GM21528 (cell line): ENCODE data around the gene PDLIM4.

Source experiments
- ATAC-seq: cut with Tn5 transposase; IDR thresholded peaks from one replicate; pipeline ENCODE4 v1.9.1; 2021; ENCODE audit warnings: mild to moderate bottlenecking, moderate library complexity; ENCODE audit not compliant: unreplicated experiment, low FRiP score

Gene PDLIM4

GRCh38 chr5:132257131-132258101, at the start of gene PDLIM4:
Gene PDLIM4 (plus strand): TSS chr5:132257696. CDS start chr5:132257735, 39 bp downstream.
- no peak for ATAC-seq

GRCh38 chr5:132207778-132208177, 49.7 kb upstream of the PDLIM4 start:
- no peak for ATAC-seq

- ATAC-seq: no peak
Measured at GRCh38 chr5:132209131-132209530, 48.4 kb upstream of the PDLIM4 start.

DNA sequence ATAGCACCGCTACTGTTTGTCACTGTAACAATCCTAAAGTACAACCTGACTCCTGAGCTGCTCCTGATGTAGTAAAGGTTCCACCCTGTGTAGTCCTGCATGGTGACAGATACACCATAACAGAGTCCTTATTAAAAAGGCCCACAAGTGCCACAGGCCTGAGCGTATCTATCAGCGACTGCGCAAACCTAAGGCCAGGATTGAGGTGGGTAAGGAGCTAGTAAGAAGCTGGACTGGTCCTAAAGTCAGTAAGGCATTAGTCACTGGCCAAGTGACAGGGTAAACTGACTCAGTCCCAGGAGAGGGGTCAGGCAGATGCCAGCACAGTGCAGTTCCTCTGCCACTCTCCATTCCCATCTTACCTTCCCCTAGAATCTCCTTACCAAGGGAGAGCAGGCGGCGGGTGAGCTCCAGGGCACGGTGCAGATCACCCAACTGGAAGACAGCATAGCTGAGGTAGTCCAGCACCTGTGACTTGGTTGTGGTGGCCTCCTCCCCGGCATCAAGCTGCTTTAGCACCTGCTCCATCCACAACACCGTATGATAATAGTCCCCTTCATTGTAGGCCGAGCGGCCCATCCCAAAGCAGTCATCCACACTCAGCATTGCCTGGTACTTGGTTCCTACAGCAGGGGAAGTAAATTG, 47.5 kb upstream of the PDLIM4 start:
- no peak for ATAC-seq

- ATAC-seq: no peak
Measured at GRCh38 chr5:132210944-132211343, 46.6 kb upstream of the PDLIM4 start.

DNA sequence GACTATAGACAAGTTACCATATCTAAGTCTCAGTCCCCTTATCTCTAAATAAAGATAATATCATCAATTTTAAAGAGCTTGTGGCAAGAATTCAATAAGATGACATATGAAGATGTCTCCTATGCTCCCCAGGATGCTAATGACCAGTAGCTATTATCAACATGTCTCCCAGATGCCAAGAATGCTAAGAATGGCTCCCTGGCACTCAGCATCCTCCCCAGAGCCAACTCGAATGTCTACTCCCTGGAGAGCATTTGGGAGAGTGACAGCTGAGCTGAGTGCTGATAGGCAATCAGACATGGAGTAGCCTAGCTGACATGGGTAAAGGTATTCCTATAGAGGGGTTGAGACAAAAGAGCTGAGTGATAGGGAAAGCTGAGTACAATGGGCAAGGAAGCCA, 45.7 kb upstream of the PDLIM4 start:
- no peak for ATAC-seq

- no peak for ATAC-seq
Measured at GRCh38 chr5:132213666-132214065, 43.8 kb upstream of the PDLIM4 start.

DNA sequence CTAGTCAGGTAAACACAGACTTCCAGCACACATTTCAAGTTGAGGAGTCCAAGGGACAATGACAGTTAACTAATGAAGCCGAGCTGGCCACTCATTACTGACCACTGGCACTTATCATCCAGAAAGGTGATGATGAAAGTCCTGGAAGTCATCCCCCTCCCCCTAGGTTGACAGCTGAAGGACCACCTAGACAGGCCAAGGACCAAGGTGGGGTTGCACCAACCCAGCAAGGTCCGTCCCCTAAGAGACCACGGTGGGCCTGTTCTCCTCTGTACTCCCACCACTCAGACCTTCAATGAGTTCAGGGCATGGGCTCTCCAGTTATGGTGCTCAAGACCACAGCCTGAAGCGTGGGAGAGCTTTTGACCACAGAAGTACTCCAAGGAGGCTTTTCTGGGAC, 43.0 kb upstream of the PDLIM4 start:
- no peak for ATAC-seq

DNA sequence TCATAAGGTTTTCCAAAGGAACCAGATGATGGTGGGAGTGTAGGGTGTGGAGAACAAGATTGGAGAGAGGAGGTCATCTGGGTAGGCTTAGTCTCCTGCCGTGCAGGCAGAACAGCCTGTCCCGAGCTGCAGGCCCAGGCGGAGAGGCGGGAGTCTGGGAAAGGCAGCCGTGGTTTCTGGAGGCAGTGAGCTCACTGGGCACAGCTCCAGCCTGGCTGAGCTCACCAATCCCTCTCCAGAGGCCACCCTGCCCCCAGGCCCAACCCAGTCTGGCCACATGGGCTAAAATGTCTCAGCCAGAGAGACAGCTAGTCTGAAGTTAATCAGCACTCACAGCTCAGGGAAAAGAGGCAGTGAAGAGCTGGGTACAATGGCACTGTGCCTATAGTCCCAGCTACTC, 42.2 kb upstream of the PDLIM4 start:
- no peak for ATAC-seq

GRCh38 chr5:132218321-132218720, 39.2 kb upstream of the PDLIM4 start:
- no peak for ATAC-seq

- ATAC-seq: no peak
Measured at GRCh38 chr5:132219289-132219970, 38.1 kb upstream of the PDLIM4 start.

DNA sequence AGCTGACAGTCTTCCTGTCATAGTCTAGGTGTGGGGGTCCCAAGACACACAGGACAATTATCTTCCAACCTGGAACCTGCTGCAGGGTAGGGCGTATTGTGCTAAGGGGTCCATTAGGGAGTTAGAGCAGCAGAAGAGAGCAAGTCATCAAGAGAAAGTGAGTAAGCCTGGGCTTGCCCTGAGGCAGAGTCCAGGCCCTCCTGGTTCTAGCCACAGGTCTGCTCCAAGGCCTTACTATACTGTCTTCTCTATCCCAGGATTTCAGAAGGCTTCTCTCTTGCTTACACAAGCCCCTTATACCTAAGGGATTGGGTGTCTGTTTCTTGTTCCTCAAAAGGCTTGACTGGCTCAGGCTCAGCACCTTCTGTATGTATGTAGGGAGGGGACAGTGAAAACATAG, 37.5 kb upstream of the PDLIM4 start:
- no peak for ATAC-seq

DNA sequence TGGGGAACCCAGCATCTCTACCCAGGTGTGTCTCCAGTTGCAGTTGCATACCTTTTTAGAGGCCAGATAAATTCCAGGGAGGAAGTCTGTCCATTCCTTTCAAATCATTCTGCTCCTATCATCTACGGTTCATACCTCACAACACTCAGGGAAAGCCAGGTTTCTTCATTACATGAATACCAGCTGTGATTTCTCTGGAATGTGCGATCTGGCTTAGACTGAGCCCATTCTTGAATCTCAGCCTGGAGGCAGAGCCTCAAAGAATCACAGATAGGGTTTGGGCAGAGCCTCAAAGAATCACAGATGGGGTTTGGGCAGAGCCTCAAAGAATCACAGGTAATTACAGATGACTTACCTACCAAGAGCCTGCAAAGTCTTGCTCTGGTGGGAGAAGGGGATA, 37.0 kb upstream of the PDLIM4 start:
- no peak for ATAC-seq

DNA sequence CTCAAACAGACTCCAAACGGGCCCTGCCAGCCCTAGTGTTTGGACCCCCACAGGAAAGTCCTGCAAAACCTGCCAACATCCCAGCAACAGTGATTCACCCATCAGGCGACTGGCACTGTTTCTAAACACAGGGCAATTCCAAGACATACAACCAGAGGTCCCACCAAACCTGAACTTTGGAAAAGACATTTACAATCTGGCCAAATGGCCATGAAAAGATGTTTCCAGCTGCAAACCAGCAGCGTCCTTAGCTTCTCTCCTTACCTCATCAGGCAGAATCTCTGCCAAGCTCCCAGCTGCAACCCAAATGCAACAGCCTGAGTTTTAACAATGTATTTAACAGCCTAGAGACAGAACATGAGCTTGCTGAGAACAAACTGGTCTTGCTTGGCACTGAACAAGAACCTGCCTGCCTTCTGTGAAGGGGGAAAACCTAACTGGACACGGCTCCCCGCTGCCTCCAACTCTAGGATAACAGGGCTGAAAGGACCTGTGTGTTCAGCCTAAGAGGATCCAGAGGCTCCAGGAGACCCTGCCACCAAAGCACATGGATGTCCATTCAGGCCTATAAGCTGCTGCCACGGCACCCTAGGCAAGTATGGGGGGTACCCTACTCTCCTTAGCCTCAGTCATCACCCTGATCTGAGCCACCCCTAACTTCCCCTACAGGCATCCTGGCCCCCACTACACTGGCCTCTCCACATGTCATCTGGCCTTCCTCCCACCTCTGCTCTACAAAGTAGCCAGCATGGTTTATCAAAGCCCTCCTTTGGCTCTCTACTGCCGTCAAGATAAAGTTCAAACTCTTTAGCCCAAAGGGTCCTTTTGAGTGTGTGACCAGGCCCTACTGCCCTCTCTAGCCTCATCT, 35.5 kb upstream of the PDLIM4 start:
- no peak for ATAC-seq

- no peak for ATAC-seq
Measured at GRCh38 chr5:132222649-132223038, 34.9 kb upstream of the PDLIM4 start.

DNA sequence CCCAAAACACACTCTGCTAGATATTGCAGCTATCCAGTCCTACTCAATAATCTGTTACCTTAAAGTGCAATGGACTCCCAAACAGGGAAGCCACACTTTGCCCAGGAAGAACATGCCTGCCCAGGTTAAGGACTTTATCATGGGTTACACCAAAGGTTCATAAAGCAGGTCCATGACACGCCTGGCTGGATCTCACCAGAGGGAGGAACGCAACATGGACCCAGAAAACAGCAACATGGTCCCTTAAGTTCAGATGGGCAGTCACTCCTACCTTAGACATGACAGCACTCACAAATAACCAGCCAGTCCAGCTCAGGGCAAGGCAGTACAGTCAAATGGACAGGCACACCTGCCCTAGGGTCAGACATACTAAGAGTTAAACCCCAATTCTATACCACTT, 33.6 kb upstream of the PDLIM4 start:
- ATAC-seq: no peak

DNA sequence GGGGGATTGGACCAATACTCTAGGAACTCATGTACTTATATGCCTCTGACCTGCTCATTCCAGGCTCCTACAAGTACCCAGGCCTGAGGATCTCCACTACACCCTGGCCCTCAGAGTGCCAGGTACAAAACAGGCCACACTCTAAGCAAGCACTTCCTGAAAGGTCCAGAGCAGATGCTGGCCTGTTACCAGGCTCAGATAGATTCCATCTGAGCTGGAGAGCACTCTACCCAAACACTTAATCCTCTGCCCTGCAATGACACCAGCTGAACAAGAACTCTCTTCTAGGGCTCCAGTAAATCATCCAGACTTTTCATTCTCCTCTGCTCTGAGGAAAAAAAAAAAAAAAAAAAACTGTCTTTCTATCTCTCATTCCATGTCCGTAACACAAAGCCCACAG, 32.8 kb upstream of the PDLIM4 start:
- no peak for ATAC-seq

GRCh38 chr5:132225165-132226032, 32.1 kb upstream of the PDLIM4 start:
- ATAC-seq: no peak

GRCh38 chr5:132226516-132227234, 30.8 kb upstream of the PDLIM4 start:
- no peak for ATAC-seq
